OCI-M1 (cell line): ENCODE measurements around the gene DDIT4.

Experiments used
- DNase-seq: peaks from one replicate; lab custom pipeline; 2025; lab: John Stamatoyannopoulos, UW

DDIT4 gene

GRCh38 chr10:72316748-72317435 lies 43.2 kb downstream of the DDIT4 start:
- no peak for DNase-seq

- DNase-seq: no peak
These were observed 44.9 kb downstream of the DDIT4 start for GRCh38 chr10:72318418-72319262.

GRCh38 chr10:72319416-72320254 lies 45.9 kb downstream of the DDIT4 start:
- peak; percentile 99 for DNase-seq

GRCh38 chr10:72320676-72321247 lies 47.0 kb downstream of the DDIT4 start:
- peak; percentile 100 for DNase-seq

GRCh38 chr10:72321248-72322029 lies 47.7 kb downstream of the DDIT4 start:
- no peak for DNase-seq

GRCh38 chr10:72322030-72322279 lies 48.2 kb downstream of the DDIT4 start:
- DNase-seq: no peak

- no peak for DNase-seq
These were observed 48.7 kb downstream of the DDIT4 start for GRCh38 chr10:72322280-72323058.

GRCh38 chr10:72323108-72323749 lies 49.5 kb downstream of the DDIT4 start:
- DNase-seq: no peak

GRCh38 chr10:72323771-72324191 lies 50.1 kb downstream of the DDIT4 start:
- no peak for DNase-seq
